ENCODE measurements around the gene ZNF292.

DNA sequence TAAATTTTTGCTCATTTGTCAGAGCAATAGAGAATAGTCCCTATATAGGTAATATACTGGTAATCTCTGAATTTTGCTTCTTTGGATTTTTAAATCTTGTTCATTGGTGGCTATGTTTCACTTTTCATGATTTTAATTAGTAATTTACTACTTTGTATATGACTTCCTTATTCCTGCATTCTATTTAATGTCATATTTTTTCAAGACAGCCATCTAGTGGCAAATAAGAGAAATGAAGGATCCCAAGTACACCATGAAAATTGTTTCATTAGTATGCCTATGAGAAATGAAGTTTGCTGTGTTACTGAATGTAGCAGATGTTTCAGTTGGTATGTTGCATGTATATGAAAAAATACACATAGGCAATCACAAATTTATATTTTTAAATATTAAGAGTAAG is 82.4 kb downstream of the ZNF292 start:
- TF ChIP-seq, protein P1, sequence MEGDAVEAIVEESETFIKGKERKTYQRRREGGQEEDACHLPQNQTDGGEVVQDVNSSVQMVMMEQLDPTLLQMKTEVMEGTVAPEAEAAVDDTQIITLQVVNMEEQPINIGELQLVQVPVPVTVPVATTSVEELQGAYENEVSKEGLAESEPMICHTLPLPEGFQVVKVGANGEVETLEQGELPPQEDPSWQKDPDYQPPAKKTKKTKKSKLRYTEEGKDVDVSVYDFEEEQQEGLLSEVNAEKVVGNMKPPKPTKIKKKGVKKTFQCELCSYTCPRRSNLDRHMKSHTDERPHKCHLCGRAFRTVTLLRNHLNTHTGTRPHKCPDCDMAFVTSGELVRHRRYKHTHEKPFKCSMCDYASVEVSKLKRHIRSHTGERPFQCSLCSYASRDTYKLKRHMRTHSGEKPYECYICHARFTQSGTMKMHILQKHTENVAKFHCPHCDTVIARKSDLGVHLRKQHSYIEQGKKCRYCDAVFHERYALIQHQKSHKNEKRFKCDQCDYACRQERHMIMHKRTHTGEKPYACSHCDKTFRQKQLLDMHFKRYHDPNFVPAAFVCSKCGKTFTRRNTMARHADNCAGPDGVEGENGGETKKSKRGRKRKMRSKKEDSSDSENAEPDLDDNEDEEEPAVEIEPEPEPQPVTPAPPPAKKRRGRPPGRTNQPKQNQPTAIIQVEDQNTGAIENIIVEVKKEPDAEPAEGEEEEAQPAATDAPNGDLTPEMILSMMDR (IDR thresholded peaks at IDR 0.05), result peak; percentile 52
- TF ChIP-seq EZH2 (IDR thresholded peaks at IDR 0.05; ENCODE audit: borderline replicate concordance, insufficient read depth, low read depth, low read length, poor library complexity, severe bottlenecking), result no peak

Data from B cell (primary cell).